Measurements from ENCODE around the gene JAK1.
A peak's percentile ranks its signal among the peaks of the same experiment; 100 is the strongest.
"Not testable (repeated sequence)": the region's sequence is repeated elsewhere in the genome, so short reads cannot be mapped to it uniquely, and the experiment has no call there.

The JAK1 gene

DNA sequence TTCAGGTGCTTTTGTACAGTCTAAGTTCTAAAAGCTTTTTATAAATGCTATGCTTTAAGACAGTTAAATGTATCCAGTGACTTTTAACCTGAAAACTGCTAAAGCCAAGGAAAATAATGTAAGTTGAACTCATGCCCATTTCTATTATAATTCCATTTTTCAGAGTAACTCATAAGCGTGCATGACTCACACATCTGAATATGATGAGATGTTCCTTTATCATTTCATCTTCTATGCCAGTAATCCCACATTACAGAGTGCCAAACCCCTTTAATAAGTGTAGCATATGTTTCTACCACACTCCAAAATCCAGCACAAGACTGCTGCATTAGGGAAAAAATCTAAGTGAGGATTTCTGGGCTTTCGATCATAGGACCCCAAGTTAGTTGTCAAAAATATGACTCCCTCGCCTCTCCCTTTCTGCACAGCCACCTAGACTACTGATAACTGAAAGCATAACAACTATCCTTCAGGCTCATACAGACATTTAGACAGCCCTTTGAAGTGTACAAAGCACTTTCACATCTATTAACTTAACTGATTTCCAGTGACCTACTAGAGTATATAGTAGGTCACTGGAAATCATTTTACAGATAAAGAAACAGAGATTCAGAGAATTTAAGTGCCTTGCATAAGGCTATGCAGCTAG is 45.3 kb downstream of the JAK1 start:
- no peak for DNase-seq (ENCODE audit: low spot score)

DNA sequence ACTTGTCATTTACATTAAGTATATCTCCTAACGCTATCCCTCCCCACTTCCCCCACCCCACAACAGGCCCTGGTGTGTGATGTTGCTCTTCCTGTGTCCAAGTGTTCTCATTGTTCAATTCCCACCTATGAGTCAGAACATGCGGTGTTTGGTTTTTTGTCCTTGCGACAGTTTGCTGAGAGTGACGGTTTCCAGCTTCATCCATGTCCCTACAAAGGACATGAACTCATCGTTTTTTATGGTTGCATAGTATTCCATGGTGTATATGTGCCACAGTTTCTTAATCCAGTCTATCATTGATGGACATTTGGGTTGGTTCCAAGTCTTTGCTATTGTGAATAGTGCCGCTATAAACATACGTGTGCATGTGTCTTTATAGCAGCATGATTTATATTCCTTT is 47.2 kb downstream of the JAK1 start:
- not testable (repeated sequence) for DNase-seq (ENCODE audit: low spot score)

DNA sequence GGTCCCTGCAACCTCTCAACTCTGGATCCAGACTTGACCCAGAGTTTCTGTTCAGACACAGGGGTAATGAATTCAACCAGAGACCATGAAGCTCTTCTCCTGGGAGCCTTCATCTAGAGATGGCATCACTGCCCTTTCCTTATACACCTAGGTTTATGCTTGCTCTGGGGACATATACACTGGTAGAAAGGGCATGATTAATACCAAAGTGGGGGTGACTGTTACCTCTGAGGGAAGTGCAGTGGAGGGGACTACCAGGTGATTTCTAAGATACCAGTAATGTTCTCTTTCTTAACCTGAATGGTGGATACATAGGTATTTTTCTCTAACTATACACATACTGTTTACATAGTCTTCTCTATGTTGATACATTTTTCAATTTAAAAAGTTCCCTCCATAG is 48.4 kb downstream of the JAK1 start:
- no peak for DNase-seq (ENCODE audit: low spot score)

DNA sequence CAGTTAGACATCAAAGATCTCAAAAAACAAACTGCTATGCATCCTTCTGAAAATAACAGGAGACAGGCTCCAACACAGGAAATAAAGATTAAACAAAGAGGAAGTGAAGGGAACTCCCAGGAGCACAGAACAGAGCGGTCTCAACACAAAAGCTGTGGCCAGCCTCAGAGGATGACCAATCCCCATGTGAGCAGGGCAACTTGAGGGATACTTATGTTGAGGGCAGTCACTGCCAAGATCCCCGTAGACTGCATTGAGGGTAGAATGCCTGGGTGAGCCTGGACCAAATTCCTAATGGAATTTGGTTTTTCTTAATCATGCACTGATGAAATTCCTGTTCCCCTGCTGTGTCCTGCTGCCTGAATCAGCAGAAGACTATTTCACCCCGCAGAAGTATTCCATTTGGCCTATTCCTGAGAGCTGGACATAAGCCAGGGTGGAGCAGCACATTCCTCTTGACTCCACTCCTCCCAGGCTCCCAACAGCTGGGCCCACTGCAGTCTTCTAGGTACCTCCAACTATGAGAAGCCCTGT is 49.0 kb downstream of the JAK1 start:
- no peak for DNase-seq (ENCODE audit: low spot score)

- no peak for DNase-seq (ENCODE audit: low spot score)
Measured at GRCh38 chr1:64915381-64916274, 50.7 kb downstream of the JAK1 start.

- DNase-seq (ENCODE audit: low spot score), result no peak
Measured at GRCh38 chr1:64913361-64914015, 52.9 kb downstream of the JAK1 start.

DNA sequence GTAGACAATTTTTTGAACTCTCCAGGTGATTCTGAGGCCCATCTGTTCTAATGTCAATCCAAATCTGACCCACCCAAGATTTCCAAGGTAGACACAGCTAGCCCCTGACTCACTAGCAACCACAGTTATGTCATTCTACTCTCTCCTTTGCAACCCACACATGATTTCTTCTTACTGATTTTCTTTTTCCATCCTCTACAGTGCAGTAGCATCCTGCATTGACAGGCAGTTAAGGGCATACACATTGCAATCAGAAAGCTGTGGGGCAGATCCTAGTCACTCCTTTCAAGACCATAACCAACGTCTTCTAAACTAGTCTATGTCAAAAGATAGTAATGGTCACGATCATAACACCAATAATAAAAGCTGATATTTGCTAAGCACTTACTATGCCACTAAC is 54.2 kb downstream of the JAK1 start:
- no peak for DNase-seq (ENCODE audit: low spot score)

- no peak for DNase-seq (ENCODE audit: low spot score)
Measured at GRCh38 chr1:64911326-64911725, 55.0 kb downstream of the JAK1 start.

- no peak for DNase-seq (ENCODE audit: low spot score)
Measured at GRCh38 chr1:64909031-64909430, 57.3 kb downstream of the JAK1 start.

DNA sequence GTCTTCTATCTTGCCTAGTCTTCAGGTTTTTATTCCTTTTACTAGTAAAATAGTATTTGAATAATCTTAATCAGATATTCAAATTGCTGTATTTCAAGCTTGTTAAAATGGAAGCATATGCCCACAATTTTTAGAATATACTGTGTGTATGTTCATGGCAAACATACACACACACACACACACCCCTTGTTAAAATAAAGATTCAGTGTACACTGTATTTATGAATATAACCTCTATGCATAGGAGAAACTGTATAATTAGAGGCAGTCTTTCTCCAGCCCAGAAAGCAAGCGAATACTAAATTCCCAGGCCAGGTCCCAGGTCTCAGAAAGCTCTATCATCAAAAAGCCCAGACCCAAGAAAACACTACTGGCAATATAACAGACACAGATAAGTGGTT is 57.8 kb downstream of the JAK1 start:
- DNase-seq (ENCODE audit: low spot score), result no peak

DNA sequence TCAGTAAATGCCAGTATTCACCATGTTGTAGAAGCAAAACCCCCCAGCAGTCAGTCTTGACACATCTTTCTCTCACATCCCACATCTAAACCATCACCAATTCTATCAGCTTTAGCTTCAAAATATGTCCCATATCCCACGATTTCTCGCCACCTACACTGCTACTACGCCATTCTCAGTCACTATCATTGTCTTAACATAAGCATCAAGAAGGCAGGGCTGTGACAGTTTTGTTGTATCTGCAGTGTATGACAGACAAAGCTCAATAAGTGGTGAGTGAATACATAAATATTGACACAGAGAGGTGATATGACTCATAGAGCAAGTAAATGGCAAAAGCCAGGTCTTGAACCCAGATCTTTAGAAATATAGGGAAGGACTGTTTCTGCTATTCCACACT is 59.9 kb downstream of the JAK1 start:
- no peak for DNase-seq (ENCODE audit: low spot score)

DNA sequence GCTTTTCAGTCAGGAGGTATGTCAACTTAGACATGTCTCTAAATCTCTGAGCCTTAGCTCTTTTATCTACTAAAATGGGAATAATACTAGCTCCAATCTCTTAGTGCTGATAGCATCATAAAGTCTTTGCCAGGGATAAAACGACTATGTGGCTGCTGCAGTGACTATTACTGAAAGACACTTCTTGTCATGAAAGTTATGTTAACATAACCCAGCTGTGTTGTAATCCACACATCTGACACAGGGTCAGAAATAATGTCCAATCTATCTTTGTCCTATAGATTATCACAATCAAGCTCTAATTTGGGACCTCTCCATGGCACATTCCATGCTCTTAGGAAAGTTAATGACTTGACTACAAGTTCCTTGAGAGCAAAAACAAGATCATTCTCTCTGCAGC is 62.8 kb downstream of the JAK1 start:
- DNase-seq (ENCODE audit: low spot score), result no peak

DNA sequence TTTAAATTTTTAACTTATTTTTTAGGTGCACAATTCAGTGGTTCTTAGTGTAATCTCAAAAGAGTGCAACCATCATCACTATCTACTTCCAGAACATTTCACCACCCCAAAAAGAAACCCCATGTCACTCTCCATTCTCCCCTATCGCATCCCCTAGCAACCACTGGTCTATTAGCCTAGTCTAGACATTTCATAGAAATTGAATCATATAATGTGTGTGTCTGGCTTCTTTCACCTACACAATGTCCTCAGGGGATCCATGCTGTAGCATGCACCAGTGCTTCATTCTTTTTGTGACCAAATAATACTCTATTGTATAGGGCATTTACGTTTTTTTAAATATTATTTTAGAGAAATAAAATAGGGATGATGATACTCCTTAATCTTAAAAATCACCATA is 64.7 kb downstream of the JAK1 start:
- DNase-seq (ENCODE audit: low spot score), result no peak

GRCh38 chr1:64900916-64901315 is 65.4 kb downstream of the JAK1 start:
- no peak for DNase-seq (ENCODE audit: low spot score)

- DNase-seq (ENCODE audit: low spot score), result peak; percentile 27
Measured at GRCh38 chr1:64898107-64898861, 68.1 kb downstream of the JAK1 start.

- DNase-seq (ENCODE audit: low spot score), result no peak
Measured at GRCh38 chr1:64896551-64896950, 69.8 kb downstream of the JAK1 start.

- DNase-seq (ENCODE audit: low spot score), result no peak
Measured at GRCh38 chr1:64895500-64895899, 70.8 kb downstream of the JAK1 start.

DNA sequence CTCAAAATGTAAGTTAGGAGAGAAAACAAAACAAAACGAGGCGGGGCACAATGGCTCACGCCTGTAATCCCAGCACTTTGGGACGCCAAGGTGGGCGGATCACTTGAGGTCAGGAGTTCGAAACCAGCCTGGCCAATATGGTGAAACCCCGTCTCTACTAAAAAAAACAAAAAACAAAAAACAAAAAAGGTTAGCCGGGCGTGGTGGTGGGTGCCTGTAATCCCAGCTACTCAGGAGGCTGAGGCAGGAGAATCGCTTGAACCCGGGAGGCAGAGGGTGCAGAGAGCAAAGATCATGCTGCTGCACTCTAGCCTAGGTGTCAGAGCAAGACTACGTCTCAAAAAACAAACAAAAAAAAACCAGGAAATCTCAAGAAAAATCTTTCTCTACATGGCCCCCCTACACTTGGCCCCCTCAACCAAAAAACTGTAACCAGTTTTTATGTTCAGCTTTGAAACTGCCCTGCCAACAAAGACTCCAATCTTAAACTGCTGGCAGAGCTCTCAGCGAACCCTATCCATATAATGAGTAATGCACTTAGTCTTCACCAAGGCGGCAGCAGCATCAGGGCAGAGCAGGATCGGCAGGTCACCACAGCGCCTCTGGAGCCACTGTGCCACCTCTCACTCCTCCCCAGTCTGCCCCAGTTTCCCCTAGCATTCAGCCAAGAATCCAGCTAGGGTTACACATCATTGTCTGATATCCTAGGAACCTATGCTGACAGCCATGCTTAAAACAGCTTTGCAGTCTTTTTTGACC is 71.7 kb downstream of the JAK1 start:
- no peak for DNase-seq (ENCODE audit: low spot score)

DNA sequence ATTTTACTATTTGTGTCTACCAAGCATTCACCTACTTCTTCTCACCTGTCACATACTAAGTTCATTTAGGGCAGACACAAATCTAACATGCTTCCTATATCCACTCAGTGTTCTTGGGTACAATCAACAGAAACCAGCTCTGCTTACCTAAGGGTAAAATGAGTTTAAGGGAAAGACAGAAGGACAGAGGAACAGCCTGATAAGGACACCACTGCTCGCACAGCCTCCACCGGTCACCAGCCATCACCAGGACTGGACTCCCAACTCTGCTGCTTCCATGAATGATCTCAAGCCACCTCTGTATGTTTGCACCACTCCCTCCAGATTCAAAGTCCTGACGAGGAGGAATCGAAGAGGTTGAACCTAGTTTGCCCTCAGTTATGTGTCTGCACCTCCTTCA is 72.4 kb downstream of the JAK1 start:
- DNase-seq (ENCODE audit: low spot score), result no peak

- DNase-seq (ENCODE audit: low spot score), result no peak
Measured at GRCh38 chr1:64892576-64893573, 73.5 kb downstream of the JAK1 start.
